Measurements from ENCODE around the gene ARRB1.
"Not testable (repeated sequence)": the region's sequence is repeated elsewhere in the genome, so short reads cannot be mapped to it uniquely, and the experiment has no call there.

Gene ARRB1

GRCh38 chr11:75373201-75373600, 21.7 kb upstream of the ARRB1 start:
- TF ChIP-seq CTCF (IDR thresholded peaks at IDR 0.05; ENCODE audit: control extremely low read depth, extremely low read depth, low read depth, missing control alignments) = no peak
- DNase-seq (ENCODE audit: extremely low spot score) = no peak
- ChIA-PET POLR2A (no interaction called here), CTCF (interaction anchor here (1.5 to 1.9 kb wide), 2 partner anchors 11 to 12 kb away, joined by 8 to 9 read pairs; no protein-coding TSS in a partner anchor)

- DNase-seq (ENCODE audit: extremely low spot score) = no peak
- TF ChIP-seq CTCF (IDR thresholded peaks at IDR 0.05; ENCODE audit: control extremely low read depth, extremely low read depth, low read depth, missing control alignments) = no peak
- ChIA-PET POLR2A (no interaction called here), CTCF (interaction anchor here (1.1 to 1.9 kb wide), 5 partner anchors 10 to 92 kb away, joined by 3 to 9 read pairs (median 4); no protein-coding TSS in a partner anchor)
Measured at GRCh38 chr11:75371949-75372876, 20.8 kb upstream of the ARRB1 start.

- no peak for DNase-seq (ENCODE audit: extremely low spot score)
- no peak for TF ChIP-seq CTCF (IDR thresholded peaks at IDR 0.05; ENCODE audit: control extremely low read depth, extremely low read depth, low read depth, missing control alignments)
- ChIA-PET POLR2A (no interaction called here), CTCF (interaction anchor here (1.2 to 2.1 kb wide), 4 partner anchors 13 to 17 kb away, joined by 3 to 4 read pairs (median 4); no protein-coding TSS in a partner anchor)
Measured at GRCh38 chr11:75369560-75370255, 18.2 kb upstream of the ARRB1 start.

- CTCF ChIA-PET = interaction anchor here (0.9 to 1.5 kb wide), 2 partner anchors 14 to 21 kb away, joined by 3 read pairs; no protein-coding TSS in a partner anchor
- DNase-seq (ENCODE audit: extremely low spot score); POLR2A ChIA-PET: not testable (repeated sequence)
Measured at GRCh38 chr11:75366826-75367225, 15.4 kb upstream of the ARRB1 start.

GRCh38 chr11:75365711-75366181, 14.3 kb upstream of the ARRB1 start:
- ChIA-PET CTCF (no interaction called here), POLR2A (no interaction called here)
- no peak for DNase-seq (ENCODE audit: extremely low spot score)
- no peak for TF ChIP-seq CTCF (IDR thresholded peaks at IDR 0.05; ENCODE audit: control extremely low read depth, extremely low read depth, low read depth, missing control alignments)

- DNase-seq (ENCODE audit: extremely low spot score); POLR2A ChIA-PET: not testable (repeated sequence)
- CTCF ChIA-PET = interaction anchor here (1.3 to 2.4 kb wide), 5 partner anchors 10 to 171 kb away, joined by 3 to 9 read pairs (median 8); no protein-coding TSS in a partner anchor
Measured at GRCh38 chr11:75362285-75362684, 10.8 kb upstream of the ARRB1 start.

- ChIA-PET POLR2A (no interaction called here), CTCF (interaction anchor here (1.3 to 2.5 kb wide), 2 partner anchors 9 to 26 kb away, joined by 3 to 6 read pairs; no protein-coding TSS in a partner anchor)
- no peak for DNase-seq (ENCODE audit: extremely low spot score)
- no peak for TF ChIP-seq CTCF (IDR thresholded peaks at IDR 0.05; ENCODE audit: control extremely low read depth, extremely low read depth, low read depth, missing control alignments)
Measured at GRCh38 chr11:75356613-75357012, 5.2 kb upstream of the ARRB1 start.
